HG02678 (cell line): ENCODE measurements around the gene PSEN1.
"Not testable (repeated sequence)": the region's sequence is repeated elsewhere in the genome, so short reads cannot be mapped to it uniquely, and the experiment has no call there.

Source experiments
- ATAC-seq: cut with Tn5 transposase; IDR thresholded peaks from one replicate; pipeline ENCODE4 v1.9.1; 2021; ENCODE audit warnings: mild to moderate bottlenecking, moderate library complexity; ENCODE audit not compliant: unreplicated experiment

Gene PSEN1

GRCh38 chr14:73162251-73162650 is 25.9 kb downstream of the PSEN1 start:
- ATAC-seq: no peak

DNA sequence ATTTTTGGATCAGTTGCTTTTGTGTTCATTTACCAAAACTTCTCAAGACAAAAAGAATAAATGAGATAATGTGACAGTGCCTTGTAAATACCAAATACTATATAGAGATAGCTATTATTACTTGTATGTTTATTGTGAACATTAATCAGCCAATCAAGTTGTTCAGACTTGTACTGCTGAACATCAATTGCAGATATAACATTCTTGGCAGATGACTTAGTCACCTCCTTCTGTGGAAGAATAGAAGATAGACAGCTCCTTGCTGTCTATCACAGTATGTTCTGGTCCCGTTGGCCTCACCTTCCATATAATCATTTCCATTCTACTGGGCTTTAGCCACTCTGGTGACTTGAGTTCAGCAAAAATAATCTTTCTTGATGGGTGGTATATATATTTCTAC is 30.1 kb downstream of the PSEN1 start:
- no peak for ATAC-seq

DNA sequence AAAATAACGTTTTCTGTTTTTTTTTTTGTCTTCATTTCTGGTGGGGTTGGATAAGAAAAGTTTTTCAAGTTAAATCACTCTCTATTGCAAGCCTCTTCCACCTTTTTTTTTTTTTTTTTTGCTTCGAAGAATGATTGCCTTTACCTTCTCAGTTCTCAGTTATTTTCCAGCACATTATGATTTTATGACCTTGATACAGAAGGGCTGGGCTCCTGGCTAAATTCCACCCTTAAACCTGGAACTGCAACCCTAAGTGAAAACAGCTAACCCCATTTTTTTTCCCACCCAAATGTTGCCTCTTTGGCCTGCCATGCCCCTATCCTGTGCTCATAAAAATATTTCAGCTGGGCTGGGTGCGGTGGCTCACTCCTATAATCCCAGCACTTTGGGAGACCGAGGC is 31.4 kb downstream of the PSEN1 start:
- ATAC-seq: no peak

DNA sequence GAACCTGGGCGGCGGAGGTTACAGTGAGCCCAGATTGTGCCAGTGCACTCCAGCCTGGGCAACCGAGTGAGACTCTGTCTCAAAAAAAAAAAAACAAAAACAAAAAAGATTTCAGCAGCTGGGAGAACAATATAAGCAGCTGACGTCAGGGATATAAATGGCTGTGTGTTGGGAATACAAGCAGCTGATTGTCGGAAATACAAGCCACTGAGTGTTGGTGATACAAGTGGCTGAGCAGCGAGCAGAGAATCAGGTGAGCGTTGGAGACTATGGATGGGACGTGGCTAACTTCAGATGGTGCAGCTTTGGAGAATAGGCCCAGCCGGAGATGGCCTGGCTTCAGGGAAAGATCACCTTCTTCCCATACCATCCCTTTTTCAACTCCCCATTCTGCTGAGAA is 32.0 kb downstream of the PSEN1 start:
- no peak for ATAC-seq

DNA sequence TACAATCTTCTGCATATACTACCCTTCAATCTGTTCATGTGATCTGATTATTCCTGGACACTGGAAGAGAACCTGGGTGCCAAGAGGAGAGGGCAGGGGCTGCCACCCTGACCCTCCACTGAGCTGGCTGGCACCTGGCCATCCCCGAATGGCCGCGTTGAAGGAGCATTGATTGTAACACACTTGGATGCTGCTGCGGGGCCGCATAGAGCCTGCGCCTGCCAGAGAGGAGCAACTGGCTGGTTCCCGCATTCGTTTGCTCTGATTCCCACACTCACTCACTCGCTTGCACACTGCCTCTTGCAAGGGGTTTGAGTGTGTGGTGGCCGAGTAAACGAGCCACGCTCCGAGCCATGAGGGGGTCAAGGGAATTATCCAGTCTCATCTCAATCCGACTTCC is 32.4 kb downstream of the PSEN1 start:
- ATAC-seq: no peak

DNA sequence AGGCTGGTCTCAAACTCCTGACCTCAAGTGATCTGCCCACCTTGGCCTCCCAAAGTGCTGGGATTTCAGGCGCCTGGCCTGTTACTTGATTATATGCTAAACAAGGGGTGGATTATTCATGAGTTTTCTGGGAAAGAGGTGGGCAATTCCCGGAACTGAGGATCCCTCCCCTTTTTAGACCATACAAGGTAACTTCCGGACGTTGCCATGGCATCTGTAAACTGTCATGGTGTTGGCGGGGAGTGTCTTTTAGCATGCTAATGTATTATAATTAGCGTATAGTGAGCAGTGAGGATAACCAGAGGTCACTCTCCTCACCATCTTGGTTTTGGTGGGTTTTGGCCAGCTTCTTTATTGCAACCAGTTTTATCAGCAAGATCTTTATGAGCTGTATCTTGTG is 33.5 kb downstream of the PSEN1 start:
- ATAC-seq: not testable (repeated sequence)

- no peak for ATAC-seq
These were observed 34.4 kb downstream of the PSEN1 start for GRCh38 chr14:73170686-73171085.

- ATAC-seq: no peak
These were observed 36.2 kb downstream of the PSEN1 start for GRCh38 chr14:73172500-73172899.

DNA sequence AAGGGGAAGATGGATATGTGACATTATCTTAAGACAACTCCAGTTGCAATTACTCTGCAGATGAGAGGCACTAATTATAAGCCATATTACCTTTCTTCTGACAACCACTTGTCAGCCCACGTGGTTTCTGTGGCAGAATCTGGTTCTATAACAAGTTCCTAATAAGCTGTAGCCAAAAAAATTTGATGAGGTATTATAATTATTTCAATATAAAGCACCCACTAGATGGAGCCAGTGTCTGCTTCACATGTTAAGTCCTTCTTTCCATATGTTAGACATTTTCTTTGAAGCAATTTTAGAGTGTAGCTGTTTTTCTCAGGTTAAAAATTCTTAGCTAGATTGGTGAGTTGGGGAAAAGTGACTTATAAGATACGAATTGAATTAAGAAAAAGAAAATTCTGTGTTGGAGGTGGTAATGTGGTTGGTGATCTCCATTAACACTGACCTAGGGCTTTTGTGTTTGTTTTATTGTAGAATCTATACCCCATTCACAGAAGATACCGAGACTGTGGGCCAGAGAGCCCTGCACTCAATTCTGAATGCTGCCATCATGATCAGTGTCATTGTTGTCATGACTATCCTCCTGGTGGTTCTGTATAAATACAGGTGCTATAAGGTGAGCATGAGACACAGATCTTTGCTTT is 36.9 kb downstream of the PSEN1 start:
- no peak for ATAC-seq

DNA sequence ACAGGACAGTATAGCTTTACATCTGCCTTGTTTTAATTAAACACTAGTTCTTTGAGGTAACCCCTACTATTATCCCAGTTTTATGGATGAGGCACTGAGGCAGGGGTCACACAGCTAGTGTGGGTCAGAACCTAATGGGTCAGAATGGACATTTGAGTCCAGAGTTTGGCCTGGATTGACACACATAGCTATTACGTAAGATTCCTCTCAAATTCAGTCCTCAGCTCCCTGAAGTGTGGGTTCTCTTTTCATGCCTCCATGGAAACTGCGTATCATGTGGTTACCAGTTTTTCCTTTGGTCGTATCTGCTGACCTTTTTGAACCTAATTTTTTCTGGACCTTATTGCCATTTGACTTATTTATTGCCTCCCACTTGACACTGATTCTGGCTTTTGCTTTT is 40.4 kb downstream of the PSEN1 start:
- no peak for ATAC-seq

DNA sequence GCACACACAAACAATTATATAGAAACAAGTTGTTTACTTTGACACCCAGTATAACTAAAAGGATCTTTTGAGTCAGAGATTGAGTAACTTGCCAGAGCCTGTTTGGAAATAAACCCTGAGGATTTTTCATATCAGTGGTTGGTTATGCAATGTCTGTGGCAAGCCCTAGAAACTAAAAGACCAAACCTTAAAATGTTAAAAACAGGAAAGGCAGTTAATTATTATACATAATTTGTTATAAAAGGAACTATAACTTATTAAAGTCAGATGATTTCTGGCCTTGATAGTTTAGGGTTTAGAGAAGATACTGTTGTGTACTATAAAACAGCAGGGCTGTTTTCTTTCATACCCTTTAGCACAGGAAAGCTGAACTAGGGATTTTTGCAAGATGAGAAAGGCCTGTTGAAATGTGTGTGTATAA is 44.1 kb downstream of the PSEN1 start:
- ATAC-seq: no peak

- ATAC-seq: not testable (repeated sequence)
These were observed 44.7 kb downstream of the PSEN1 start for GRCh38 chr14:73180969-73181368.

GRCh38 chr14:73188501-73188911 is 52.2 kb downstream of the PSEN1 start:
- no peak for ATAC-seq

DNA sequence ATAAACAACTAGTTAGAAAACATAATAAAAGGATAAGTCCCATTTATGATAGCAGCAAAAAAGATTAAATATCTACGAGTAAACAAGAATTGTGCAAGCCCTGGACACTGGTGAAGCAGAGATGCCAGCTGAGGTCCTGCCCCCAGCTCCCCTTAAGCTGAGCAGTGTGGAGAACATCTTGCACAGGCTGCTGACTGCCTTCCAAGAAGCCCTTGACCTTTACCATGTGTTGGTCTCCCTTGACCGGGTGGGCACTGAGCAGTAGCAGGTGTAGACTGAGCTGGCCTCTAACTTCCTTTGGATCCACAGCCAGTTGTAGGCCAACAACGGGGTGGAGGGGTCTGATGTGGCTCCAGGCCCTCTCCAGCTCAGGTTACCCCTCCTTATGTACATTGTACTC is 53.3 kb downstream of the PSEN1 start:
- no peak for ATAC-seq

DNA sequence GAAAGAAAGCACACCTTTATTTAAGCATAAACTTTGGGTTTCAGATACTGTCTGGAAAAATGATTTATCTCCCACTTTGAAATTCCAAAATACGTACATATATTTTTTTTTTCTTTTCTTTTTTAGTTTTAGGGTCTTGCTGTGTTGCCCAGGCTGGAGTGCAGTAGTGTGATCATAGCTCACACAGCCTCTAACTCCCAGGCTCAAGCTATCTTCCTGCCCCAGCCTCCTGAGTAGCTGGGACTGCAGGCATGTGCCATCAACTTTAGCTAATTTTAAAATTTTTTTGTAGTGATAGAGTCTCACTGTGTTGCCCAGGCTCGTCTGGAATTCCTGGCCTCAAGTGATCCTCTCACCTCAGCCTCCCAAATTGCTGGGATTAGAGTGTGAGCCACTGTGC is 55.1 kb downstream of the PSEN1 start:
- no peak for ATAC-seq

- ATAC-seq: not testable (repeated sequence)
These were observed 58.0 kb downstream of the PSEN1 start for GRCh38 chr14:73194306-73194705.

GRCh38 chr14:73198253-73198652 is 61.9 kb downstream of the PSEN1 start:
- ATAC-seq: no peak

- no peak for ATAC-seq
These were observed 67.2 kb downstream of the PSEN1 start for GRCh38 chr14:73203527-73203926.

GRCh38 chr14:73207615-73208014 is 71.3 kb downstream of the PSEN1 start:
- ATAC-seq: no peak

DNA sequence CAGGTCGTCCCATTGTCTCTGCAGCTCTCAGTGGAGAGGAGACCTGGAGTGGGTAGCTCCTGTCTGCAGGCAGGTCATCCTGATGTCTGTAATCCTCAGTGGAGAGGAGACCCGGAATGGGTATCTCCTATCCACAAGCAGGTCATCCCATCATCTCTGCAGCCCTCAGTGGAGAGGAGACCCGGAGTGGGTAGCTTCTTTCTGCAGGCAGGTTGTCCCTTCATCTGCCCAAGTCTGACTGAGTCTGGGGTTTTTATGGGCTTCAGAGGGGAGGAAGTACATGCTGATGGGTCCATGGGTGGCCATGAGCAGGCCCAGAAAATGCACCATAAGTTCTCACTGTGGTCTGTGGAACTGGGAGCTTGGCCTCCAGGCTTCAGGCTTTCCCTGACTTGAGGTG is 72.1 kb downstream of the PSEN1 start:
- ATAC-seq: no peak

- ATAC-seq: no peak
These were observed 72.5 kb downstream of the PSEN1 start for GRCh38 chr14:73208846-73209245.

- no peak for ATAC-seq
These were observed 73.6 kb downstream of the PSEN1 start for GRCh38 chr14:73209953-73210352.

GRCh38 chr14:73211251-73212040 is 75.1 kb downstream of the PSEN1 start:
- no peak for ATAC-seq
